Activated T-cell treated with anti-CD3 and anti-CD28 coated beads, Interleukin-2, amount 50 U/mL, for 72 hours (primary cell): ENCODE measurements around the gene DDX24. TPM values are rescaled to one million over a fixed set of nuclear protein-coding genes. Genes with fewer than 3 reads are reported as not detected.

ENCODE experiments used
- ATAC-seq, 2 donors: fragments of 150-1000 bp; cut with Tn5 transposase; replicated peaks in 1 of 2; 2 replicates each; pipeline ENCODE4 v1.10.0; 2021; ENCODE audit warnings: moderate library complexity in 2 of 2, mild to moderate bottlenecking in 1 of 2
- DNase-seq, 2 donors: peaks; one replicate each; pipeline ENCODE4 v3.0.0; 2021 to 2022; ENCODE audit warnings: mixed read lengths in 1 of 2
- H3K27ac Mint-ChIP-seq: one replicate; pipeline ENCODE4 v1.8.0; 2022; ENCODE audit warnings: mild to moderate bottlenecking, moderate library complexity, mixed read lengths
- H3K27me3 Mint-ChIP-seq: one replicate; pipeline ENCODE4 v1.8.0; 2022; ENCODE audit warnings: low read depth, mixed read lengths
- H3K36me3 Mint-ChIP-seq, 2 donors: one replicate each; pipeline ENCODE4 v1.8.0; 2022; ENCODE audit warnings: mixed read lengths in 2 of 2, mild to moderate bottlenecking in 1 of 2; ENCODE audit not compliant: insufficient read depth in 2 of 2
- H3K4me1 Mint-ChIP-seq: one replicate; pipeline ENCODE4 v1.8.0; 2022; ENCODE audit warnings: low read depth, mixed read lengths
- H3K4me3 Mint-ChIP-seq, 2 donors: one replicate each; pipeline ENCODE4 v1.8.0; 2022; ENCODE audit warnings: mild to moderate bottlenecking in 2 of 2, mixed read lengths in 2 of 2, moderate library complexity in 2 of 2
- H3K9me3 Mint-ChIP-seq, 2 donors: one replicate each; pipeline ENCODE4 v1.8.0; 2022; ENCODE audit warnings: mixed read lengths in 2 of 2
- total RNA-seq, 2 donors: library from RNA; stranded (reverse); gene quantifications; one replicate each; pipeline ENCODE4 v1.2.3, GENCODE V29; 2022

Gene DDX24
- total RNA-seq, 2 donors from 2014 or later: 193 to 197 TPM

DNA sequence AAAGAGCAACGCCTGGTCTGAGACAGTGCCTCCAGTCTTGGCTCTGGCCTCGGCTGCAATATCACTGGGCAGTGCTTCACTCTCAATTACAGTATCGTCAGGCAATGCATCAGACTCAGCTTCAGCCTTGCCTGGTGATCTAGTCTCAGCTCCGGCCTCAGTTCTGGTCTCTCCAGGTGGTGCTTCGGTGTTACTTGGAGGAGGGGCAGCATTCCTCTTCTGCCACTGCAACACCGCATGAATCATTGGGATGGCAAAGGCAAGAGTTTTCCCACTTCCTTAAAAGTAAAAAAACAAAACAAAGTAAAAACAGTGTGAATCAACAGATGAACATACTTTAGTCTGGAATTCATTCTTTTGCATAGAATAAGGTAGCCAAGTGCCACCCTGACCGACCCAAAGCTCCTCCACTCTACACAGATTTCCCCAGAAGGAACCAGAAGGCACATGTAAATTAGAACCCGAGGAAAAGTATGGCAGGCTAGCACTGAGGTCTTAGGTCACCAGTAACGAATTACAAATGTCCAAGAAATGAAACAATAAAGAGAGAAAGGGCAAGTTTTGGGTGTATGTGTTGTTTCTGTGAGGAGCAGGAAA lies 18.6 kb downstream of the DDX24 start:
- Mint-ChIP-seq H3K27ac (peak overlapping the region; percentile 72), H3K4me3 (no peak overlapping the region), H3K9me3 (peaks cover 0 to 1% of the 10 kb centered on the region in 2 donors), H3K4me1 (peaks cover 61% of the 10 kb centered on the region), H3K27me3 (no peaks in the 10 kb centered on the region), H3K36me3 (peaks cover 16 to 34% of the 10 kb centered on the region in 2 donors)
- DNase-seq (no peak), ATAC-seq (no peak)

DNA sequence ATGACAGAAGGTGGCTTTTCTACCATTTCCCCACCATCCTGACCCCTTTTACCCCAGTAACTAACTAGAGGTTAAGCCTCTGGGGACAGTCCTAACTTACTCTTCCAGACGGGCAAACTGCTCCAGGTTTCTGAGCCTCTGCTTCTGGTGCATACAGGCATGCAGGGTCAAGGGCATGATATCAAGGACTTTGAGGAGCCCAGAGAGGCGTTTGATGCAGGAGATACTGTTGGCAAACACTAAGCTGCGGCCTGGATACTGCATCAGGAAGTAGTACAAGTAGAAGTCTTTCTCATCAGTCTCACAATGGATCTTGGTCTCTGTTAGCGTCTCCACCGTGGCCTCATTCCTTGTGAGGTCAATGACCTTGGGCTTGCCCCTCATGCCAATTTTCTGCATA lies 21.0 kb downstream of the DDX24 start:
- ATAC-seq: no peak
- no peak for DNase-seq
- H3K27me3 Mint-ChIP-seq: no peaks in the 10 kb centered on the region
- H3K4me3 Mint-ChIP-seq: no peak overlapping the region
- H3K36me3 Mint-ChIP-seq: peaks cover 10 to 36% of the 10 kb centered on the region in 2 donors
- H3K9me3 Mint-ChIP-seq: no peaks in the 10 kb centered on the region
- H3K27ac Mint-ChIP-seq: no peak overlapping the region
- peaks cover 54% of the 10 kb centered on the region for H3K4me1 Mint-ChIP-seq

DNA sequence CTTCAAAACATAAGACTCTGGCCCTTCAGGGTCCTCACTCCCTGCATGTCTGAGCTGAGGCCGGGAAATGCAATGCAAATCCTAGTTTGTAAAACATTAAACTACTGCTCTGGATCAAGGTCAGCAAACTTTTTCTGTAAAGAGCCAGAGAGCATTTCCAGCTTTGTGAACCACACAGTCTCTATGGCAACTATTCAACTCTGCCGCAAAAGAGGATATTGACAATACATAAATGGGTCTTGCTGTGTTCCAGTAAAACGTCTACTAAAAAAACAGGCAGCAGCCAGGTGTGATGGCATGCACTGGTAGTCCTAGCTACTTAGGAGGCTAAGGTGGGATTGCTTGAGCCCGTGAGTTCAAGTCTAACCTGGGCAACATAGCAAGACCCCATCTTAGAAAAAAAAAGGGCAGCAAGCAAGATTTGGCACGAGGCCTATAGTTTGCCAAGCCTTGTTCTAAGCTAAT lies 22.3 kb downstream of the DDX24 start:
- H3K9me3 Mint-ChIP-seq: no peaks in the 10 kb centered on the region
- H3K27ac Mint-ChIP-seq: peak overlapping the region; percentile 34
- no peak overlapping the region for H3K4me3 Mint-ChIP-seq
- DNase-seq (no peak), ATAC-seq (no peak)
- peaks cover 48% of the 10 kb centered on the region for H3K4me1 Mint-ChIP-seq
- peaks cover 15 to 48% of the 10 kb centered on the region in 2 donors for H3K36me3 Mint-ChIP-seq
- H3K27me3 Mint-ChIP-seq: no peaks in the 10 kb centered on the region

DNA sequence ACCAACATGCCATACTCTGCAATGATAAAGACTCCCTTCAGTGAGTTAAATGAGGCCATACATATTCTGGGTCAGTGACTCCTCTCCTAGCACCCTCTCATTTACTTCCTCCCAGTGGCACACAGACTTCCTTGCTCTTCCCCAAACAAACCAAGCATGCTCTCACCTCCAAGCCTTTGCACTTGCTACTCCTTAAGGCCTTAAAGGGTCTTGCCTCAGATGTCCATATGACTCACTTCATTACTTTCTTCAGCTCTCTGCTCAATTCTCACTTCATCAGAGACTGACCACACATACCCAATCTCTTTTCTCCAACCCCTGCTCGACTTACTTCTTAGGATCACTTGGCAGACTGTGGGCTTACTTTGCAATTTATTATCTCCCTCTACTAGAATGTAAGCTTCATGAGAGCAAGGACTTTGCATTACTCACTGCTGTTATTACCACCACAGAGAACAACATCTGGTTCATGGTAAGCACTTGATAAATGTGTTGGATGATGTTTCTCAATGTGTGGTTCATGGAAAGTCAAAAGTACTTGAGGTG lies 22.8 kb downstream of the DDX24 start:
- H3K4me3 Mint-ChIP-seq: no peak overlapping the region
- H3K4me1 Mint-ChIP-seq: peaks cover 46% of the 10 kb centered on the region
- H3K36me3 Mint-ChIP-seq: peaks cover 15 to 46% of the 10 kb centered on the region in 2 donors
- H3K27ac Mint-ChIP-seq: peak overlapping the region; percentile 6
- ATAC-seq (no peak), DNase-seq (no peak)
- no peaks in the 10 kb centered on the region for H3K9me3 Mint-ChIP-seq
- no peaks in the 10 kb centered on the region for H3K27me3 Mint-ChIP-seq

DNA sequence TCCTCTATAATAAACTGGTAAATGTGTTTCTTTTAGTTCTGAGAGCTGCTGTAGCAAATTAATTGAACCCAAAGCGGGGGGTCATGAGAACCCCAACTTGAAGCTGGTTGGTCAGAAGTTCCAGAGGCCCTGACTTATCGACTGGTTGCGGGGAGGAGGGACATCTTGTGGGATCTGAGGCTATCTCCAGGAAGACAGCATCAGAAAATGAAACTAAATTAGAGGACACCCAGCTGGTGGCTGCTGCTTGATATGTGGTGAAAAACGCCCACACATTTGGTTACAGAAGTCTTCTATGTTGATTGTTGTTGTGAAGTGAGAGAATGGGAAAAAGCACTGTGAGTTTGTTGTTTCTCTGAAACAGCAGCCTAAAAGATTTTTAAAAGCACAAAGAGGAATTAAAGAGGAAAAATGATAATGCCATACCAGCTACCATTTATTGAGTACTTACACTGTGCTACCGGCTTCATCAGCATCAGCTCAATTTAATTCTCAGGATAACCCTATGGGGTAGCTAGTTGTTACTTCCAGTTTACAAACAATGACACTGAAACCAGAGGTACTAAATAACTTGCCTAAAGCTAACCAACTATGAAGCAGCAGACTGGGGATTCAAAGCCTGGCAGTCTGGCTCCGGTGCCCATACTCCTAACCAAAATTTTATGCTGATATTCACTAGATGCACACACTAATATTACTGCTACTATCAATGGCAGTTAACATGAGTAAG lies 24.3 kb downstream of the DDX24 start:
- no peaks in the 10 kb centered on the region for H3K9me3 Mint-ChIP-seq
- H3K27me3 Mint-ChIP-seq: no peaks in the 10 kb centered on the region
- peaks cover 14 to 47% of the 10 kb centered on the region in 2 donors for H3K36me3 Mint-ChIP-seq
- ATAC-seq (peak; percentile 74 to 83), DNase-seq (peak; percentile 35 to 44)
- peaks cover 47% of the 10 kb centered on the region for H3K4me1 Mint-ChIP-seq
- H3K27ac Mint-ChIP-seq: peak overlapping the region; percentile 96
- H3K4me3 Mint-ChIP-seq: peak overlapping the region in 1 of 2 donors; percentile 42

DNA sequence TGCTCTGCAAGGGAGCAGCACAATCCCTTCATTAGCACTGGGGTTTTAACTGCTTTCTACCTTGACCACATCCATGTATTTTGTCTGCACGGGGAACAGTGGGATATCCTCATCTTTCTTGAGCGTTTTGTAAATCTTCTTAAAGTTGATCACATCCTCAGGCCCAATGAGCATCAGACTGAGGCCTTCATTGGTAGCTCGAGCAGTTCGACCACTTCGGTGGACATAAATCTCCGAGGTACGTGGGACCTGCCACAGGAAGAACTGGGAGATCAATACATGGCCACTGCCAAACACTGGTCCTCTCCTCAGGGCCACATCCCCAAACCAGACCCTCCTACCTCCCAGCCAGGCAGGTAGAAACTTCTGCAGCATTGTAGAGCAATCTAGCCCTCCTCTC lies 26.1 kb downstream of the DDX24 start:
- Mint-ChIP-seq H3K9me3 (no peaks in the 10 kb centered on the region), H3K4me3 (no peak overlapping the region), H3K27ac (peak overlapping the region; percentile 96), H3K27me3 (no peaks in the 10 kb centered on the region), H3K36me3 (peaks cover 17 to 52% of the 10 kb centered on the region in 2 donors), H3K4me1 (peaks cover 38% of the 10 kb centered on the region)
- DNase-seq: no peak
- no peak for ATAC-seq

DNA sequence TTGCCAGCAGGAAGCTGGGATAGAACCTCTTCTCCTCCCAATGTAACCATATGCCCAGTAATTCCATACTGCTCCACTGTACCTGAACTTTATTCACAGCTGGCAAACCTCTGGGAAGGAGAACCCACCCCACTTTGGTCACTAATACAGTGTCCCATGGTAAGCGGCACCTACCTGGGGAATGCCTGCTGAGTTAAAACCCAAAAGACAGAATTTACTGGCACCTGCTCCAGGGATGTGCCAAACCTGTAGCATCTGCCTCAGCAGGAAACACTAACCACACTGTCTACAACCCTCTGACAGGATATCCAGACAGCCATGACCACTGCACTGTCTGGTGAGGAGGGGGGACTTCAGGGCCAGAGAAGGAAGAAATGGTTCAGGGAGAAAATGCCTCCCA lies 26.6 kb downstream of the DDX24 start:
- Mint-ChIP-seq H3K4me3 (no peak overlapping the region), H3K27ac (peak overlapping the region; percentile 48), H3K9me3 (no peaks in the 10 kb centered on the region), H3K4me1 (peaks cover 38% of the 10 kb centered on the region), H3K36me3 (peaks cover 18 to 54% of the 10 kb centered on the region in 2 donors), H3K27me3 (no peaks in the 10 kb centered on the region)
- ATAC-seq: no peak
- no peak for DNase-seq

DNA sequence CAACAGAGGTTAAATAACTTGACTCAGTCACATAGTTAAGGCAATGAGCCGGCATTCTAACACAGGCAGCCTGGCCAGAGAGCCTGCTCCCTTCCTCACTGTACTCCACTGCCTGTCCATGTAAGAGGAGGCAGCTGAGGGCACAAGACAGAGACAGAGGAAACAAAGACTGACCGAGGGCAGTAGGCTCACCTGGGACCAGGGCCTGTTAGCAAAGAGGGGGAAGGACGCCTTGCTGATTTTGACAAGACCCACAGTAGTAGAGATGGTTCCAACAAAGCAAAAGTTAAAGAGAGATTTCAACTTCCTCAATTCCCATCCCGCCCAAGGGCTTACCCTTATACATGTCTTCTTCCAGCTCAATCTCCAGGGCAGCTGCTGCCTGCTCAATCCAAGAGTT lies 28.3 kb downstream of the DDX24 start:
- ATAC-seq: no peak

DNA sequence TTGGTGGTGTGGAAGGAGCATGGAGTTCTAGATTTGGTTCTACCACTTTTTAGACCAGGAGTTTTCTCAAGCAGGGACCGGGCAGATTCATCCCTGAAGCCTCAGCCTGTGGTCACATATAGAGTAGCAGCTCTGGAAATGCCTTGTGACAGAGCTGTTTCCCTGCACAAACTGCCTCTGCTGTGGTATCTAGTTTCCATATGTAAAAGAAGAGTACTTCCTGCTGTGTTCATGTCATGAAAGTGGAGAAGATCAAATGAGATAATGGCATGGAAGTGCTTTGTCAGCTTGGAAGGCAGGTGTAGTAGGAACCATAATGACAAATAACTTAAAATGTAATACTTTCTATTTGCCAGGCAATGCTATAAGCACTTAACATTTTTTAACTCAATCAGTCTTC lies 28.8 kb downstream of the DDX24 start:
- Mint-ChIP-seq H3K27ac (peak overlapping the region; percentile 36), H3K4me1 (peaks cover 19% of the 10 kb centered on the region), H3K36me3 (peaks cover 17 to 49% of the 10 kb centered on the region in 2 donors), H3K27me3 (no peaks in the 10 kb centered on the region), H3K9me3 (no peaks in the 10 kb centered on the region), H3K4me3 (no peak overlapping the region)
- no peak for DNase-seq
- ATAC-seq: peak in 1 of 2 donors; percentile 27

More for the DNA sequence above, 28.3 kb downstream of the DDX24 start:
- no peaks in the 10 kb centered on the region for H3K9me3 Mint-ChIP-seq
- no peak for DNase-seq
- H3K4me3 Mint-ChIP-seq: no peak overlapping the region
- H3K4me1 Mint-ChIP-seq: peaks cover 24% of the 10 kb centered on the region
- H3K27me3 Mint-ChIP-seq: no peaks in the 10 kb centered on the region
- H3K27ac Mint-ChIP-seq: peak overlapping the region; percentile 36
- H3K36me3 Mint-ChIP-seq: peaks cover 17 to 49% of the 10 kb centered on the region in 2 donors

DNA sequence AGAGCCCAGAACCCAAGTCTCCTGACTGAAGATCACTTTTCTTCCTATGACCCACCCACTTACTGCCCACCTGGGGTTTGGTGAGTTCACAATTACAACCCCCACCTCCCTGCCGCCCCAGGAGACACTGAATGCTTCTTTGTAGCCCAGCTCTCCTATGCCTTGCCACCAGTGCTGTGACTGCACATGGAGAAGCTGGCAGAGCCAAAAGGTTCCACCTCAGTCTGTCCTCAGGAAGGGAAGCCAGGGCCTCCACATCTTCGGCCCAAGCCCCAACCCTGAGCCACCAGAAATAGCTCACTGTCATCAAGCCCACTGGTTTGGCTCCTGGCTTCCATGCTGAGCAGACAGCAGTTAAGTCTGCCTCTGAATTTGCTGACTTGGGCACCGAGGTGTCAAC lies 29.2 kb downstream of the DDX24 start:
- no peaks in the 10 kb centered on the region for H3K9me3 Mint-ChIP-seq
- peaks cover 17 to 49% of the 10 kb centered on the region in 2 donors for H3K36me3 Mint-ChIP-seq
- DNase-seq (no peak), ATAC-seq (no peak)
- H3K27ac Mint-ChIP-seq: peak overlapping the region; percentile 73
- H3K4me1 Mint-ChIP-seq: peaks cover 15% of the 10 kb centered on the region
- no peak overlapping the region for H3K4me3 Mint-ChIP-seq
- H3K27me3 Mint-ChIP-seq: no peaks in the 10 kb centered on the region

DNA sequence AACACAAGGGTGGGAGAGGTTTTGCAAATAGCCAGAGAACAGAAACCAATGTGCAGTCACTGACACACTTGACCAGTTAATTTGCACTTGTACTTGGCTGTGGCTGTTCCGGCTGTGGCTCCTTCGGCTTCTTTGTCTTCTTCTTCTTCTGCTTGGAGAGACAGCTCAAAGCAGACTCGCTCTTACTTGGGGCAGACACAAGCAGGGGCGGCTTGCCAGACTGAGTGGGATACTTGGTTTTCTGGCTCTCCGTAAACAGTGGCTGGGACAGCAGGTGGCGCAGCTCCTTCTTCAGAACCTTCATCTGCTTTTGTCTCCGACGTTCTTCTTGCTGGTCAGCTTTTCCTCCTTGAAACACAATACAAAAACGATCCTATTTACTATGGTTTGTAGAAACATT lies 29.9 kb downstream of the DDX24 start:
- DNase-seq (no peak), ATAC-seq (no peak)
- Mint-ChIP-seq H3K27ac (peak overlapping the region; percentile 89), H3K4me1 (peaks cover 8% of the 10 kb centered on the region), H3K36me3 (peaks cover 17 to 44% of the 10 kb centered on the region in 2 donors), H3K4me3 (no peak overlapping the region), H3K9me3 (no peaks in the 10 kb centered on the region), H3K27me3 (no peaks in the 10 kb centered on the region)

DNA sequence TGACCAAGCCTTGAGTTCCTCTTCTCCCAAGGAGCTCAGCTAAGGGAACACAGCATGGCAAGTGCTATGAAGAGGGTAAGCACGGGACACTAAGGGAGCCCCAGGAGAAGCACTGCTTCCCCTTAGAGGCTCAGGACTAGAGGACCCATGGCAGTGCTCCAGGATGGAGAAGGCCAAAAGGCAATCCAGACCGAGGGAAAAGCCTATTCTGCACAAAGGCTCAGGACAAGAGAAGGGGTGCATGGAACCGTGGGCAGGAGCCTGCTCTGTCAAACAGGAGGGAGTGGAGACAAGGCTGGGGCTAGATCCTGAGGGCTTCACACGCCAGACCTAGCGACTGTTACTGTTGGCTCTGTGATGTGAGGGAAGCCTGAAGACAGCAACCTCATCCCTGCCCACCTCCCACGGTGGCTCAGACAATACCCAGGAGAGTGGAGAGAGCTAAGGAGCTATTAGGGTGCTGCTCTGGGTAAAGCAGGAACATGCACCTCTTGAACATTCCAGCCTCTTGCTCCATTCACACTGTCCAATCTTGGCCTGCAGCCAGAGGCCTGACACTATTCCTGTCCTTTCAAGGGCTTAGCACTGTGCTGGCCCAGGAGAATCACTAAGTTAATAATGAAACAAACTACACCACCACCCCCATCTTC lies 30.6 kb downstream of the DDX24 start:
- Mint-ChIP-seq H3K27me3 (no peaks in the 10 kb centered on the region), H3K27ac (peak overlapping the region; percentile 89), H3K4me3 (no peak overlapping the region), H3K36me3 (peaks cover 16 to 39% of the 10 kb centered on the region in 2 donors), H3K9me3 (no peaks in the 10 kb centered on the region), H3K4me1 (peaks cover 6% of the 10 kb centered on the region)
- DNase-seq: no peak
- no peak for ATAC-seq

DNA sequence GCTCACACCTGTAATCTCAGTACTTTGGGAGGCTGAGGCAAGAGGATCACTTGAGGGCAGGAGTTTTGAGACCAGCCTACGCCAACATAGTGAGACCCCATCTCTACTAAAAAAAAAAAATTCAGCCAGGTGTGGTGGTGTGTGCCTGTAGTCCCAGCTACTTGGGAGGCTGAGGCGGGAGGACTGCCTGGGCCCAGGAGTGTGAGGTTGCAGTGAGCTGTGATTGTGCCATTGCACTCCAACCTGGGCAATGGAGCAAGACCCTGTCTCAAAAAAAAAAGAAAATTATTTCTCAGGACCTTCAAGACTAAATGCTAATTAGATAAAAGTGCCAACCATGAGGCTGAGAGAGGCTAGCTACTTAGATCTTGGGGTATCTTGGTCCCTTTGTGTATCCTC lies 31.4 kb downstream of the DDX24 start:
- DNase-seq (no peak), ATAC-seq (no peak)
- peaks cover 6% of the 10 kb centered on the region for H3K4me1 Mint-ChIP-seq
- no peaks in the 10 kb centered on the region for H3K9me3 Mint-ChIP-seq
- H3K4me3 Mint-ChIP-seq: no peak overlapping the region
- H3K36me3 Mint-ChIP-seq: peaks cover 14 to 39% of the 10 kb centered on the region in 2 donors
- no peaks in the 10 kb centered on the region for H3K27me3 Mint-ChIP-seq
- no peak overlapping the region for H3K27ac Mint-ChIP-seq
